ENCODE measurements around the gene MAMDC2. TPM values are rescaled to one million over a fixed set of nuclear protein-coding genes. Genes with fewer than 3 reads are reported as not detected.

MAMDC2 gene
- total RNA-seq, 4 donors from 2014 or later: 4.1 to 17.3 (median 9.3) TPM

DNA sequence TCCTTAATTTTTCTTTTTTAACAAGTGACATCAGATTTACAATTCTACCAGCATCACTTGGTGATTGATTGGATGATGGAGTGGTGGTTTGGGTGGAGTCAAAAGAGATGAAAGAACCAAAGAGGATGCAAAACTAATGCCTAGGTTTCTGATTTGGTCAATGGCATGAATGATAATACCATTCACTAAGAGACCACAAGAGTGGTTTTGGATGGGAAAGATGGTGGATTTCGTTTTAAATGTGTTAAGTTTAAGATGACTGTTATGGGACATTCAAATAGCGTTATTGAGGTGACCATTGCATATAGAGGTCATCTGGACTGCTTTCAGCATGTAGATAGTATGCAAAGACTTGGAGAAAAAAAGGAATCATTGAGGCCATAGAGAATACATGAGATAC lies 218.7 kb downstream of the MAMDC2 start:
- WGBS: 91% methylated on average over 2 of the region's 2 CpGs
- no peak overlapping the region for H3K4me3 ChIP-seq
- no peak for DNase-seq (ENCODE audit: low spot score in 2 of 2)
- H3K27ac ChIP-seq: no peak overlapping the region
- H3K36me3 ChIP-seq: peaks cover 24% of the 10 kb centered on the region
- H3K9me3 ChIP-seq: no peaks in the 10 kb centered on the region
- TF ChIP-seq EP300 (IDR thresholded peaks at IDR 0.05): no peak
- TF ChIP-seq, protein P1, sequence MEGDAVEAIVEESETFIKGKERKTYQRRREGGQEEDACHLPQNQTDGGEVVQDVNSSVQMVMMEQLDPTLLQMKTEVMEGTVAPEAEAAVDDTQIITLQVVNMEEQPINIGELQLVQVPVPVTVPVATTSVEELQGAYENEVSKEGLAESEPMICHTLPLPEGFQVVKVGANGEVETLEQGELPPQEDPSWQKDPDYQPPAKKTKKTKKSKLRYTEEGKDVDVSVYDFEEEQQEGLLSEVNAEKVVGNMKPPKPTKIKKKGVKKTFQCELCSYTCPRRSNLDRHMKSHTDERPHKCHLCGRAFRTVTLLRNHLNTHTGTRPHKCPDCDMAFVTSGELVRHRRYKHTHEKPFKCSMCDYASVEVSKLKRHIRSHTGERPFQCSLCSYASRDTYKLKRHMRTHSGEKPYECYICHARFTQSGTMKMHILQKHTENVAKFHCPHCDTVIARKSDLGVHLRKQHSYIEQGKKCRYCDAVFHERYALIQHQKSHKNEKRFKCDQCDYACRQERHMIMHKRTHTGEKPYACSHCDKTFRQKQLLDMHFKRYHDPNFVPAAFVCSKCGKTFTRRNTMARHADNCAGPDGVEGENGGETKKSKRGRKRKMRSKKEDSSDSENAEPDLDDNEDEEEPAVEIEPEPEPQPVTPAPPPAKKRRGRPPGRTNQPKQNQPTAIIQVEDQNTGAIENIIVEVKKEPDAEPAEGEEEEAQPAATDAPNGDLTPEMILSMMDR (IDR thresholded peaks at IDR 0.05): no peak
- no peak for TF ChIP-seq POLR2A (IDR thresholded peaks at IDR 0.05)
- no peak for TF ChIP-seq POLR2AphosphoS5 (IDR thresholded peaks at IDR 0.05)
- H3K4me1 ChIP-seq: peaks cover 56% of the 10 kb centered on the region
- H3K27me3 ChIP-seq: no peaks in the 10 kb centered on the region

DNA sequence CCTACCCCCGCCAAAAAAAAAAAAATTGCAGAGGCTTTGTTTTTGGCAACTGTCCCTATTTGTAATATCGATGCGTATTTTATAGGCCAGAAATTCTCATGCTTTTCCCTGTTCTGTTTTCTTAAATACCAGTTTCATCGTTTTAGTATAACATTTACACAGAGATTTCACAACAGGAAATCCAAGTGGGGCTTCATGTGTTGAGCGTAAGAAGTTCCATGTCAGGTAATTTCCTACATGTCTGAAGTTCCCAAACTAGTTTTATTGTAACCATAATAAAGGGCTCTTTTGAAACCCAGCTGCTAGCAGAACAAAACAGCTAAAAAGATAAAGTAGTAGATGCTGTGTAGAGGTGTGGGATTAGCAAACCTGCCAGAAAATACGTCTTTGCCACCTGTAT lies 219.3 kb downstream of the MAMDC2 start:
- no peak for DNase-seq (ENCODE audit: low spot score in 2 of 2)
- H3K27ac ChIP-seq: no peak overlapping the region
- H3K4me3 ChIP-seq: no peak overlapping the region
- peaks cover 50% of the 10 kb centered on the region for H3K4me1 ChIP-seq
- H3K36me3 ChIP-seq: peaks cover 25% of the 10 kb centered on the region
- no peaks in the 10 kb centered on the region for H3K9me3 ChIP-seq
- TF ChIP-seq POLR2AphosphoS5 (IDR thresholded peaks at IDR 0.05): no peak
- H3K27me3 ChIP-seq: no peaks in the 10 kb centered on the region
- 48% methylated on average over 6 of the region's 6 CpGs for WGBS

- Histone ChIP-seq H3K27ac (no peak overlapping the region), H3K9me3 (no peaks in the 10 kb centered on the region), H3K36me3 (peaks cover 29% of the 10 kb centered on the region), H3K4me1 (peaks cover 45% of the 10 kb centered on the region), H3K27me3 (no peaks in the 10 kb centered on the region), H3K4me3 (no peak overlapping the region)
- 65% methylated on average over 1 of the region's 1 CpG for WGBS
- no peak for DNase-seq (ENCODE audit: low spot score in 2 of 2)
- TF ChIP-seq, protein P1 (IDR thresholded peaks at IDR 0.05): no peak
- TF ChIP-seq POLR2AphosphoS5 (IDR thresholded peaks at IDR 0.05) (no peak), EP300 (IDR thresholded peaks at IDR 0.05) (no peak), POLR2A (IDR thresholded peaks at IDR 0.05) (no peak)
These were observed 219.8 kb downstream of the MAMDC2 start for GRCh38 chr9:70263421-70263820.

Other genes starting within 250 kb of the MAMDC2 start
- not detected for gene CFAP95, start 223.0 kb upstream of the MAMDC2 start, total RNA-seq
- gene SMC5, start 215.1 kb downstream of the MAMDC2 start, total RNA-seq: 10 to 100 TPM; 23.8 to 40.6 (median 27.3) TPM